Esophagus squamous epithelium (tissue), 5 donors: ENCODE results near the gene ACD. TPM values are rescaled to one million over a fixed set of nuclear protein-coding genes. Genes with fewer than 3 reads are reported as not detected.

Experiments
- DNase-seq: peaks from one replicate; lab custom pipeline; 2025; lab: John Stamatoyannopoulos, UW
- H3K27ac ChIP-seq, 4 donors: fragments of 200-600 bp; sonication (generic); one replicate each; pipeline ENCODE4 v1.5.1; 2016 to 2019; ENCODE audit warnings: mild to moderate bottlenecking in 1 of 4
- H3K27me3 ChIP-seq, 4 donors: fragments of 200-600 bp; sonication (generic); 1 replicate in 3 of 4; 2 replicates in 1 of 4; pipeline versions ENCODE4 v1.5.1 to v1.6.0; 2017 to 2021; ENCODE audit warnings: antibody characterized with exemption in 1 of 4
- H3K36me3 ChIP-seq, 3 donors: fragments of 200-600 bp; sonication (generic); one replicate each; pipeline ENCODE4 v1.5.1; 2016 to 2019
- H3K4me1 ChIP-seq, 3 donors: fragments of 200-600 bp; sonication (generic); one replicate each; pipeline ENCODE4 v1.5.1; 2017 to 2019
- H3K4me3 ChIP-seq, 4 donors: fragments of 200-600 bp; sonication (generic); 1 replicate in 3 of 4; 2 replicates in 1 of 4; pipeline ENCODE4 v1.5.1; 2016 to 2019; ENCODE audit warnings: mild to moderate bottlenecking in 2 of 4, moderate library complexity in 1 of 4
- H3K9me3 ChIP-seq, 3 donors: fragments of 200-600 bp; sonication (generic); one replicate each; pipeline ENCODE4 v1.5.1; 2016 to 2019
- POLR2A ChIP-seq, 4 donors: fragments of 450-650 bp; IDR thresholded peaks; one replicate each; pipeline ENCODE4 v1.6.1; 2017; ENCODE audit warnings: antibody characterized with exemption in 4 of 4, mild to moderate bottlenecking in 4 of 4, moderate library complexity in 3 of 4
- WGBS, 2 donors: methylation state at CpG; one replicate each; pipeline ENCODE4 v1.1.5; 2018; 5-methylcytosine and 5-hydroxymethylcytosine counted together
- intact Hi-C: fragments of 100-400 bp; cut with DNase I; formaldehyde crosslinking; loops from one replicate; pipeline ENCODE4 v1.15.0; 2022
- total RNA-seq, 4 donors: library from RNA; depleted of rRNA; stranded (reverse); fragments of >200 nt; gene quantifications; one replicate each; pipeline ENCODE4 v1.1.0, GENCODE V29; 2016
- TF ChIP-seq, protein P1 (sequence below), 6 experiments: fragments of 450-650 bp in 4 of 6; fragments of 200-600 bp in 2 of 6; sonication (generic) in 2 of 6; IDR thresholded peaks; one replicate each; pipeline ENCODE4 v1.5.1; 2016 to 2019; ENCODE audit warnings: antibody characterized with exemption in 6 of 6, mild to moderate bottlenecking in 4 of 6, moderate library complexity in 4 of 6
- donor health status: DM: yes; HTN: yes; CAD: no.

The ACD gene
- total RNA-seq = 10 to 100 TPM in 2 of 4 donors, 1 to 10 TPM in 2; 5.7 to 18.7 (median 8.8) TPM

GRCh38 chr16:67659675-67660563, at the start of gene ACD:
ACD (minus strand) TSS chr16:67660260; CDS start chr16:67660220, 40 bp downstream.
- Histone ChIP-seq H3K9me3 (no peaks in the 10 kb centered on the region), H3K4me1 (peaks cover 17 to 28% (median 23%) of the 10 kb centered on the region in 3 donors), H3K36me3 (peaks cover 6 to 46% (median 7%) of the 10 kb centered on the region in 3 donors), H3K4me3 (peak within 1 kb of the TSS; percentile 53 to 82 (median 78)), H3K27ac (peak within 1 kb of the TSS; percentile 84 to 97 (median 96)), H3K27me3 (peaks cover 0 to 8% (median 0%) of the 10 kb centered on the region in 4 donors)
- 2% methylated on average over 11 of the region's 83 CpGs; no CpG with 5 or more reads in 1 of the 2 donors for WGBS, 2 donors
- intact Hi-C loops = loop anchor here (10.0 kb wide), 1 partner anchor 95 kb away; the partner anchor contains the start of gene CTCF
- peak in 3 of 4 donors; percentile 48 to 90 (median 67) for TF ChIP-seq POLR2A (IDR thresholded peaks at IDR 0.05)
- TF ChIP-seq, protein P1, sequence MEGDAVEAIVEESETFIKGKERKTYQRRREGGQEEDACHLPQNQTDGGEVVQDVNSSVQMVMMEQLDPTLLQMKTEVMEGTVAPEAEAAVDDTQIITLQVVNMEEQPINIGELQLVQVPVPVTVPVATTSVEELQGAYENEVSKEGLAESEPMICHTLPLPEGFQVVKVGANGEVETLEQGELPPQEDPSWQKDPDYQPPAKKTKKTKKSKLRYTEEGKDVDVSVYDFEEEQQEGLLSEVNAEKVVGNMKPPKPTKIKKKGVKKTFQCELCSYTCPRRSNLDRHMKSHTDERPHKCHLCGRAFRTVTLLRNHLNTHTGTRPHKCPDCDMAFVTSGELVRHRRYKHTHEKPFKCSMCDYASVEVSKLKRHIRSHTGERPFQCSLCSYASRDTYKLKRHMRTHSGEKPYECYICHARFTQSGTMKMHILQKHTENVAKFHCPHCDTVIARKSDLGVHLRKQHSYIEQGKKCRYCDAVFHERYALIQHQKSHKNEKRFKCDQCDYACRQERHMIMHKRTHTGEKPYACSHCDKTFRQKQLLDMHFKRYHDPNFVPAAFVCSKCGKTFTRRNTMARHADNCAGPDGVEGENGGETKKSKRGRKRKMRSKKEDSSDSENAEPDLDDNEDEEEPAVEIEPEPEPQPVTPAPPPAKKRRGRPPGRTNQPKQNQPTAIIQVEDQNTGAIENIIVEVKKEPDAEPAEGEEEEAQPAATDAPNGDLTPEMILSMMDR (IDR thresholded peaks at IDR 0.05) = no peak
- peak; percentile 50 for DNase-seq

- H3K27ac ChIP-seq = peak overlapping the region in 2 of 4 donors; percentile 5 to 55
- no peak for DNase-seq
- no peaks in the 10 kb centered on the region for H3K27me3 ChIP-seq
- H3K9me3 ChIP-seq = no peaks in the 10 kb centered on the region
- 86% methylated on average over 1 of the region's 1 CpG; no CpG with 5 or more reads in 1 of the 2 donors for WGBS, 2 donors
- intact Hi-C loops = no loop called here
- H3K36me3 ChIP-seq = peaks cover 0 to 18% (median 0%) of the 10 kb centered on the region in 3 donors
- H3K4me1 ChIP-seq = peaks cover 4 to 43% (median 6%) of the 10 kb centered on the region in 3 donors
- TF ChIP-seq, protein P1 (IDR thresholded peaks at IDR 0.05) = no peak
- TF ChIP-seq POLR2A (IDR thresholded peaks at IDR 0.05) = no peak
- H3K4me3 ChIP-seq = no peak overlapping the region
These were observed 49.0 kb upstream of the ACD start for GRCh38 chr16:67709050-67709449.

GRCh38 chr16:67708368-67708771, 48.3 kb upstream of the ACD start:
- DNase-seq = no peak
- intact Hi-C loops = no loop called here
- Histone ChIP-seq H3K4me3 (no peak overlapping the region), H3K9me3 (no peaks in the 10 kb centered on the region), H3K27me3 (no peaks in the 10 kb centered on the region), H3K4me1 (peaks cover 4 to 43% (median 6%) of the 10 kb centered on the region in 3 donors), H3K27ac (peak overlapping the region in 2 of 4 donors; percentile 38 to 55), H3K36me3 (peaks cover 0 to 13% (median 0%) of the 10 kb centered on the region in 3 donors)
- no peak for TF ChIP-seq POLR2A (IDR thresholded peaks at IDR 0.05)
- TF ChIP-seq, protein P1 (IDR thresholded peaks at IDR 0.05) = no peak
- 57 to 67% methylated on average over 2 of the region's 2 CpGs for WGBS, 2 donors

DNA sequence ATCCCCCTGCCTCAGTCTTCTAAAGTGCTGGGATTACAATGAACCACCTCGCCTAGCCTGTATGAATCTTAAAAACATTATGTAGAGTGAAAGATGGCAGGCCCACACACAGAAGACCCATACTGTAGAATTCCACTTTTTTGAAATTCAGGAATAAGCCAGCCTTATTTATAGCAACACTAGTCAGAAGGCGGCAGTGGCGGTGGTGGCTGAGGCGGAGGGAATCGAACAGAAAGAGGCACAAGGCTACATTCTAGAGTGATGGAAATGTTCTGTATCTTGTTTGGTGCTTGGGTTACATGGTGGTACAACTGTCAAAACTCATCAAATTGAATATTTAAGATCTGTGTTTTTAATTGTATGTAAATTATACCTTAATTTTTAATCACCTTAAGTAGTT, 47.7 kb upstream of the ACD start:
- no peak for DNase-seq
- H3K36me3 ChIP-seq = peaks cover 0 to 9% (median 0%) of the 10 kb centered on the region in 3 donors
- TF ChIP-seq POLR2A (IDR thresholded peaks at IDR 0.05) = no peak
- TF ChIP-seq, protein P1 (IDR thresholded peaks at IDR 0.05) = no peak
- intact Hi-C loops = no loop called here
- peaks cover 4 to 44% (median 6%) of the 10 kb centered on the region in 3 donors for H3K4me1 ChIP-seq
- no peaks in the 10 kb centered on the region for H3K27me3 ChIP-seq
- 90 to 96% methylated on average over 5 of the region's 5 CpGs for WGBS, 2 donors
- no peaks in the 10 kb centered on the region for H3K9me3 ChIP-seq
- peak overlapping the region in 2 of 4 donors; percentile 38 to 55 for H3K27ac ChIP-seq
- H3K4me3 ChIP-seq = no peak overlapping the region

- Histone ChIP-seq H3K27ac (no peak overlapping the region), H3K4me1 (peaks cover 4 to 47% (median 6%) of the 10 kb centered on the region in 3 donors), H3K36me3 (peaks cover 0 to 9% (median 0%) of the 10 kb centered on the region in 3 donors), H3K9me3 (no peaks in the 10 kb centered on the region), H3K27me3 (no peaks in the 10 kb centered on the region), H3K4me3 (no peak overlapping the region)
- TF ChIP-seq, protein P1 (IDR thresholded peaks at IDR 0.05) = no peak
- TF ChIP-seq POLR2A (IDR thresholded peaks at IDR 0.05) = no peak
- intact Hi-C loops = no loop called here
- WGBS, 2 donors = 97 to 100% methylated on average over 4 of the region's 4 CpGs
- DNase-seq = no peak
These were observed 47.1 kb upstream of the ACD start for GRCh38 chr16:67707210-67707609.
